HCT116 (cell line): ENCODE measurements around the gene ELP1. TPM values are rescaled to one million over a fixed set of nuclear protein-coding genes. Genes with fewer than 3 reads are reported as not detected.

ENCODE experiments used
- ATAC-seq: fragments of 200-7000 bp; cut with Tn5 transposase; 2 replicates; pipeline ENCODE4 v1.9.1; 2020; ENCODE audit warnings: mild to moderate bottlenecking, moderate library complexity
- BruUV-seq: library from RNA; stranded (reverse); fragments of 400-500 nt; replicated peaks from 2 replicates; lab custom pipeline; 2021; lab: Mats Ljungman, UMichigan
- CTCF ChIA-PET: fragments of 300-600 bp; sonication (Branson Sonifier 250); formaldehyde crosslinking; loops from one replicate; lab custom pipeline; 2021; ENCODE audit warnings: antibody characterized with exemption; lab: Charles Lee
- POLR2A ChIA-PET: fragments of 300-600, 350-600 bp; sonication (Branson Sonifier 250); formaldehyde crosslinking; loops from one replicate; lab custom pipeline; 2021; ENCODE audit warnings: antibody characterized with exemption; lab: Charles Lee
- RAD21 ChIA-PET, 2 experiments: fragments of 300-600 bp; sonication (Branson Sonifier 250); formaldehyde crosslinking; loops; one replicate each; lab custom pipeline; 2023; ENCODE audit warnings: low total read pairs in 2 of 2; ENCODE audit not compliant: uncharacterized antibody in 2 of 2, unreplicated experiment in 2 of 2, low non-redundant PET in 1 of 2; lab: Charles Lee
- DNase-seq: peaks from one replicate; pipeline ENCODE4 v3.0.0-alpha.2; 2010; ENCODE audit warnings: low read depth, low spot score
- H2AFZ ChIP-seq: fragments of 200-600 bp; shearing (Covaris generic), sonication (generic); 2 replicates; pipeline ENCODE4 v1.6.1; 2017; ENCODE audit warnings: low read depth, mixed run types, mixed read lengths, antibody characterized with exemption, low read length; ENCODE audit not compliant: poor library complexity, severe bottlenecking
- H3K27ac ChIP-seq: 2 replicates; pipeline ENCODE4 v1.5.1; 2012; ENCODE audit warnings: low read depth, low read length
- H3K27me3 ChIP-seq: fragments of 200-600 bp; sonication (generic); 2 replicates; pipeline ENCODE4 v1.6.1; 2016; ENCODE audit warnings: mixed run types, low read length, mixed read lengths; ENCODE audit not compliant: insufficient read depth
- H3K36me3 ChIP-seq, 2 experiments: fragments of 200-500 bp in 1 of 2; fragments of 200-600 bp in 1 of 2; sonication (Bioruptor generic) in 1 of 2; sonication (generic) in 1 of 2; 2 replicates each; pipeline versions ENCODE4 v1.5.1 to v1.6.1; 2014 to 2016; ENCODE audit warnings: low read length in 2 of 2, inconsistent platforms in 1 of 2, mixed read lengths in 1 of 2, mixed run types in 1 of 2; ENCODE audit not compliant: insufficient read depth in 2 of 2, control insufficient read depth in 1 of 2
- H3K4me1 ChIP-seq, 2 experiments: fragments of 200-600 bp in 1 of 2; sonication (generic) in 1 of 2; 2 replicates each; pipeline versions ENCODE4 v1.5.1 to v1.6.1; 2012 to 2017; ENCODE audit warnings: low read length in 2 of 2, inconsistent platforms in 1 of 2, mild to moderate bottlenecking in 1 of 2, mixed read lengths in 1 of 2, mixed run types in 1 of 2, moderate library complexity in 1 of 2; ENCODE audit not compliant: insufficient read depth in 2 of 2, control insufficient read depth in 1 of 2
- H3K4me2 ChIP-seq: fragments of 200-600 bp; sonication (generic); 2 replicates; pipeline ENCODE4 v1.6.1; 2017; ENCODE audit warnings: mixed run types, low read length, mixed read lengths
- H3K4me3 ChIP-seq, 2 experiments: fragments of 200-600 bp in 1 of 2; sonication (generic) in 1 of 2; replicated peaks in 1 of 2; 2 replicates each; pipeline ENCODE4 v1.5.1; 2011 to 2016; ENCODE audit warnings: low read length in 2 of 2, control low read depth in 1 of 2, low read depth in 1 of 2, mild to moderate bottlenecking in 1 of 2, mixed read lengths in 1 of 2, mixed run types in 1 of 2
- H3K79me2 ChIP-seq: fragments of 200-600 bp; sonication (generic); 2 replicates; pipeline ENCODE4 v1.6.1; 2017; ENCODE audit warnings: mild to moderate bottlenecking, mixed run types, low read length, moderate library complexity, mixed read lengths; ENCODE audit not compliant: insufficient read depth
- H3K9ac ChIP-seq: fragments of 200-600 bp; sonication (generic); 2 replicates; pipeline ENCODE4 v1.6.1; 2016; ENCODE audit warnings: low read length, mixed read lengths
- H3K9me2 ChIP-seq: fragments of 200-600 bp; sonication (generic), shearing (Covaris generic); 2 replicates; pipeline ENCODE4 v1.6.1; 2017; ENCODE audit warnings: mixed run types, mild to moderate bottlenecking, moderate library complexity; ENCODE audit not compliant: insufficient read depth
- H3K9me3 ChIP-seq, 2 experiments: fragments of 200-500 bp in 1 of 2; fragments of 200-600 bp in 1 of 2; sonication (Bioruptor generic) in 1 of 2; sonication (generic) in 1 of 2; 2 replicates each; pipeline ENCODE4 v1.6.1; 2014 to 2017; ENCODE audit warnings: low read length in 2 of 2, mixed read lengths in 2 of 2, inconsistent platforms in 1 of 2, low read depth in 1 of 2, mild to moderate bottlenecking in 1 of 2, mixed run types in 1 of 2, moderate library complexity in 1 of 2; ENCODE audit not compliant: control insufficient read depth in 1 of 2, insufficient read depth in 1 of 2
- H4K20me1 ChIP-seq: fragments of 200-600 bp; sonication (generic), shearing (Covaris generic); 2 replicates; pipeline ENCODE4 v1.6.1; 2017; ENCODE audit warnings: mixed run types, mild to moderate bottlenecking, moderate library complexity; ENCODE audit not compliant: insufficient read depth
- CEBPB ChIP-seq: IDR thresholded peaks from 2 replicates; pipeline ENCODE4 v1.6.1; 2012; ENCODE audit warnings: low read depth
- FOSL1 ChIP-seq: IDR thresholded peaks from 2 replicates; pipeline ENCODE4 v1.6.1; 2012; ENCODE audit warnings: low read depth
- POLR2A ChIP-seq: IDR thresholded peaks from 2 replicates; pipeline ENCODE4 v1.7.0; 2011; ENCODE audit warnings: borderline replicate concordance; ENCODE audit not compliant: insufficient read depth, insufficient read length; ENCODE audit errors: extremely low read depth
- POLR2AphosphoS5 ChIP-seq: IDR thresholded peaks from 2 replicates; pipeline ENCODE4 v1.6.1; 2011; ENCODE audit warnings: mild to moderate bottlenecking, low read depth, low read length, moderate library complexity
- TCF7L2 ChIP-seq: IDR thresholded peaks from 2 replicates; pipeline ENCODE4 v1.7.0; 2011; ENCODE audit warnings: borderline replicate concordance, inconsistent platforms; ENCODE audit not compliant: insufficient read depth, insufficient read length; ENCODE audit errors: extremely low read depth
- ZBTB33 ChIP-seq: IDR thresholded peaks from 2 replicates; pipeline ENCODE4 v1.6.1; 2011; ENCODE audit warnings: mild to moderate bottlenecking, low read length, moderate library complexity; ENCODE audit not compliant: insufficient replicate concordance; ENCODE audit errors: extremely low read depth
- ZFX ChIP-seq: fragments of 450-650 bp; IDR thresholded peaks from 2 replicates; pipeline ENCODE4 v1.6.1; 2017
- intact Hi-C: fragments of 100-400 bp; cut with micrococcal nuclease; formaldehyde crosslinking; loops from 2 replicates; pipeline ENCODE4 v1.10.0; 2022
- total RNA-seq: library from RNA; stranded (reverse); gene quantifications from one replicate; pipeline ENCODE4 v1.2.1, GENCODE V29; 2021; ENCODE audit not compliant: unreplicated experiment

Gene ELP1
- total RNA-seq, 1 experiment from 2014 or later: 28.8 TPM

GRCh38 chr9:108876425-108876824 is 57.5 kb downstream of the ELP1 start:
- ChIA-PET CTCF (no interaction called here), RAD21 (no interaction called here), POLR2A (no interaction called here)
- Histone ChIP-seq H3K9me3 (no peaks in the 10 kb centered on the region), H3K9ac (no peak overlapping the region), H3K27ac (no peak overlapping the region), H3K36me3 (peaks cover 20 to 43% of the 10 kb centered on the region in 2 experiments; a peak in 3 of 4 replicates), H3K4me1 (no peaks in the 10 kb centered on the region), H3K79me2 (no peaks in the 10 kb centered on the region), H4K20me1 (no peaks in the 10 kb centered on the region), H3K27me3 (no peaks in the 10 kb centered on the region), H3K4me3 (no peak overlapping the region), H3K9me2 (no peaks in the 10 kb centered on the region), H3K4me2 (no peak overlapping the region), H2AFZ (no peak overlapping the region)
- intact Hi-C loops: no loop called here
- TF ChIP-seq POLR2AphosphoS5 (no peak), FOSL1 (no peak), POLR2A (no peak), CEBPB (no peak), ZFX (no peak), TCF7L2 (no peak), ZBTB33 (no peak)
- no TSS peak for BruUV-seq
- no peak for DNase-seq
- no peak for ATAC-seq
